22Rv1 (cell line): ENCODE data around the gene KIF6.

ENCODE experiments used
- CTCF ChIP-seq: fragments of 450-650 bp; IDR thresholded peaks from 2 replicates; pipeline ENCODE4 v1.5.1; 2017; ENCODE audit warnings: mild to moderate bottlenecking
- ZFX ChIP-seq: fragments of 450-650 bp; IDR thresholded peaks from 2 replicates; pipeline ENCODE4 v1.6.1; 2017; ENCODE audit warnings: antibody characterized with exemption, borderline replicate concordance

- TF ChIP-seq CTCF = no peak
- no peak for TF ChIP-seq ZFX
These were observed 402.8 kb downstream of the KIF6 start, which contains the start of gene KCNK16 for GRCh38 chr6:39322306-39322850.
